HG03432 (cell line): ENCODE data around the gene AP2B1.

Source experiments
- ATAC-seq: cut with Tn5 transposase; IDR thresholded peaks from one replicate; pipeline ENCODE4 v1.9.1; 2021; ENCODE audit warnings: mild to moderate bottlenecking, moderate library complexity; ENCODE audit not compliant: unreplicated experiment

The AP2B1 gene

DNA sequence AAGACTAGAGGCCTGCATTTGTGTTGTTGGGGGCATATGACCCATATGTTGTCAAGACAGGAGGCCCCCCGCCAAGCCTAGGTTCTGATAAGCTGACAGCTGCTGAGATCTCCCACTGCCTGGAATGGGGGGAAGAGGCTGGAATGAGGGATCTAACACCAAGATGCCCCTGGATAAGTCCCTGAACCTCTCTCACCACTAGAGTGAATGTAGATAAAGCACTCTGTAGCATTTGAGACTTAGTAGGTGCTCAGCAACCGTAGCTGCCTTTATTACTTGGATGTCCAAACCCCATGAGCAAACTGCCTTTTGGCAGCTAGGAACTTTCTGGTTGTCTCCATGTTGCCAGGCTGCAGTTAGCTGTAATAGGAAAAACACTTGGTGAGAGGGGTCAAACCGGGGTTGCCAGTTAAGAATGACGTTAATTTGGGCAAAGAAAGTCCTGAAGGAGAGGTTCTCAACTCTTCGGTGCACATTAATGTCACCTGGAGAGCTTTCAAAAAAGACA, 139.9 kb downstream of the AP2B1 start:
- no peak for ATAC-seq

DNA sequence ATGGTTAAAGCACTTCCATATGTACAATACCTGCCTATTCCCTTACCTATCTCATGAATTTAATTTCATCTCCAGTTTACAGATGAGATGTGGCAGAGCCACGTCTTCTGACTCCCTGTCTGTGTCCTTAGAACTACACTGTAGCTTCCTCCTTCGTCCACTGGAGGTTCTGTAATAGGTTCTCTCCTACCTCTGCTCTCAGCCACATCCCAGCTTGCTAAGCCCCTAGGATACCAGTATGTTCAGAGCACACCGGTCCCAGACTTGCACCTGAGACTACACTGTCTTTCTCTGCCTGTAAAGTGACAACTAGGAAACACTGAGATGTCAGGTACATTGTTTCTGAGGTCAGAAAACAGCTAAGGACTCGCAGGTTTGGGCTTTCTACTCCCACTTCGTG, 140.5 kb downstream of the AP2B1 start:
- no peak for ATAC-seq

DNA sequence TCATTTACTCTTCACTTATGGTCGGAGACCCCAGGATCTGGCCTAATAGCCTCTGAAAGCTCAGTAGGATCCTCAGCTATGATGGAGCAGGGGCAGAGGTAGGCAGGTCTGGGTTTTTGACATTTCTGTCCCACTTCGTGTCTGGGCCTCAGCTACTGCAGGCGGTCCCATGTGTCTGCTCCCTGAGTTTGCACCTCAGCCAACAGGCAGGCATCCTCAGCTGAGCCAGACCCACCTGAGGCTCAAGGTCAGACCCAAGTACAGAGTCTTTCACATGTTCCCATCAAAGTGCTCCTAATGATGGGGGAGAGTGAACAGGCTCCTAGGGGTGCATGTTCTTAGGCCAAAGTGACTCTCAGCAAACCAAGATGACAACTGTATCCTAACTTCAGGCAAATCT, 141.4 kb downstream of the AP2B1 start:
- ATAC-seq = no peak

DNA sequence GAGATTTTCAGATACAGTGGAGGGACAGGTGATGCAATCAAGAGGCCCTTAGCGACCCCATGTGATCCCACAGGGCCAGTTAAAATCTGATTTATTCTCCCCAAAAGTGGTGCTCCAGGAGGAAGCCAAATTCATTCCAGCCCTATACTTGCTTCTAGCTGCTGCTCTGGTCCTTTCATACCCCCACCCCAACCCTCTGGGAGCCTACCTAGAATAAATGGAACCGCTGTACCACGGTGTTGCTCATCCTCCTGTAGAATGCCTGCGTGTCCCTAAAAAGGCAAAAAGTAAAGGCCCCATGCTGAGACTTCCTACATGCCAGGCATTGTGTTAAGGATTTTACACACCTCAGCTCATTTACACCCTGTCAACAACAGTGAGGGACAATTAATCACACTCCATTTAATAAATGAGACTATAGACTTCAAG, 142.3 kb downstream of the AP2B1 start:
- no peak for ATAC-seq

DNA sequence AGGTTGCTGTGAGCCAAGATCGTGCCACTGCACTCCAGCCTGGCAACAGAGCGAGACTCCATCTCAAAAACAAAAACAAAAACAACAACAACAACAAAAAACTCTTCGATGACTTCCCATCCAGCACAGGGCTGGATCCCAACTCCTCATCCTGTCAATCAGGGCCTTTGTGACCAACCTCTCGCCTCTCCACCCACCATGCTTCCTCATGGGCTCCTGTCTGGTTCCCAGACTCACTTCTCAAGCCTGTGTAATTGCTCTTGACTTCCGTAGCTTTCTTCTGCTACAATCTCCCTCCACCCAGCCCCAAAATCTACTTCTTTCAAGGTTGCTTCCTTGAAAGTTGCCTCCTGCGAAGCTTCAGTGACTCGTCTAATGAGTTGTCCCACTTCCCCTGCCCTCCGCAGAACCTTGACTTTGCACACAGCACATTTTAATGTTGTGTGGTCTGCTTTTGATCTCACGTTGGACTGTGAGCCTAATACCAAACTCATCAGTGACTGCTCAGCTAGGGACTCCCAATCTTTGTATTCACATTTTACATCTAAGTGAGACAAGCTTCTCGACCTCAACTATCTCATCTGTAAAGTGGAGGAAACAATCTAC, 143.4 kb downstream of the AP2B1 start:
- no peak for ATAC-seq

DNA sequence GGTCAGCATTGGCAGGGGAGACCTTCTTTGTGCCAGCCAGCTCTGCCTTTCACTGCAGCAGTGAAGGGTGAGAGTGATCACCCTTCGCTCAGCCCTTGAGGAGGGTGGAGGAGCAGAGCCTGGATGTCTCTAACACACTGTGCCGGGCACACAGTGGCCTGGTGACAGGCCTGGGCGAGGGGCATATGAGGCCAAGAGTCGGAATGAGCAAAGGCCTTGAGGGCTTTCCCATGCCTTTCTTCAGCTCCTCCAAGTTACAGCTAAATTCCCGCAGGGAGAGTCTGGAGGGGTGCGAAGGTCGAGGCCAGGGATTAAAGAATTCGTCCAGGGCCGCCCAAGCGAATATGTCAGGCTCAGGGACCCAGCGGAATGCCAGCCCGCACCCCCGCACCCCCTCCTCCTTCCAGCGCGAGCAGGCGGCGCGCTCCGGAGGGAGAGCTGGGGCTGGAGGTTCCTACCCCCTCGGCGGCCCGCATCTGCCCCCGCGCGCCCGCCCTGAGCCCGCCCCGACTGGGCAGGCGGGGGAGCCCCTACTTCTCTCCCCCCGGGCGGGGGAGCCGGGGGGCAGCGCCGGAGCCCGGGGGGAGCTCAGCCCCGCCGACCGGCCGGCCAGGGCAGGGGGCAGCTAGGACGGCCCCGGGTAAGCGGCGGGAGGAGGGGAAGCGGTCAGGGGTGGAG, 144.3 kb downstream of the AP2B1 start, which contains the start of gene RASL10B:
Gene RASL10B (plus strand): TSS at position 401 of the 678 bp plus-strand sequence. CDS start 3,546 bp downstream, outside the sequence.
- ATAC-seq = no peak

DNA sequence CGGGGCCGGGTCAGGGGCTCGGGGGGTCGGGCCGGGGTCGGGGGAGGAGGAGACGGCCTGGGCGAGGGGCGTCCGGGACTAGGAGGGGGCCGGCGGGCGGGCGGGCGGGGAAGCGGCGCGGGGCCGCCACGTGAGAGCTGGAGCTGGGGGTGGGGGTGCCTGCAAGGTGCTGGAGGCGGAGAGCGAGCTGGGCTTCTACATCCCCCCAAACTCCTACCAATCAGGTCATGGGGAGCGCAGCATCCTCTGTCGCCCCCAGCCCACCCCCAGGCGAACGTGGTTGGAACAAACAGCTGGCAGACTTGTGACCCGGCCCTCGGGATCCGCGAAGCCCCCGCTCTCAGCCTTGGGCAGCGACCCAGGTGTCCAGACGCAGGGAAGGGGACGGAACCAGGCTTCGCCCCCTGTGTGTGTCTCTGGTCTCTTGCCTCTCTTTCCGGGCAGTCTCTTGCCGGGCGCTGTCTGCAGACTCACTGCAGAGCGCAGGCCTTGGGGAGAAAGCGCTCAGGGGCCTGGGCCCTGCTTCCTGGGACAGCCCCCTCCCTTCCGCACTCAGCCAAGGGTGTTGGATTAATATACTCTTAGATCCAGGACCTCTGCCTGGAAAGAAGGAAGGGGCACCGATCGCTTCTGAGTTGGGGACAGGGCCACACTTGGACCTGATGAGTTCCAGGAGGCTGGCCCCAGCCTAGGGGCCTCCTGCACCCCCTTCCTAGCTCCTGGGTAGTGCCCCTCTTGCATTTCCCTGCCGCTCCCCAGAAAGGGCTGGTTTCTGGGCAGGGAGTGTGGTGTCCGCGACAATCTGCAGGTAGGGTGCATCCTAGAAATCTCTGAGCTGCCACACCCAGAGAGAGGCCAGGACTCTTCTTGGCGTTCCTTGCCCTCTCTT, 145.0 kb downstream of the AP2B1 start:
- ATAC-seq = no peak

DNA sequence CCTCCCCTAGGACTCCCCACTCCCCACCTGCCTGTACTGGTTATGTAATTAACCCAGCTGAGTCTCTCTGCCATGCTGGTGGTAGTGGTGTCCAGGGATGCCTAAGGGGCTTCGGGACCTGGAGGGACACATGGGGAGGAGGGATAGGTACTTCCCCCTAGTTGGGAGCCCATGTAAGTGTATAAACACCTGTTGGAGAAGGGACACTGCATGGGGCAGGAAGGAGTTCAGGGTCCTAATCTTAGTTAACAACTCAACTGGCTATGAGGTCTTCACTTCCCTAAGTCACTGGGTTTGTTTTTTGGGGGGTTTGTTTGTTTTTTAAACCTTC, 145.6 kb downstream of the AP2B1 start:
- ATAC-seq = no peak

DNA sequence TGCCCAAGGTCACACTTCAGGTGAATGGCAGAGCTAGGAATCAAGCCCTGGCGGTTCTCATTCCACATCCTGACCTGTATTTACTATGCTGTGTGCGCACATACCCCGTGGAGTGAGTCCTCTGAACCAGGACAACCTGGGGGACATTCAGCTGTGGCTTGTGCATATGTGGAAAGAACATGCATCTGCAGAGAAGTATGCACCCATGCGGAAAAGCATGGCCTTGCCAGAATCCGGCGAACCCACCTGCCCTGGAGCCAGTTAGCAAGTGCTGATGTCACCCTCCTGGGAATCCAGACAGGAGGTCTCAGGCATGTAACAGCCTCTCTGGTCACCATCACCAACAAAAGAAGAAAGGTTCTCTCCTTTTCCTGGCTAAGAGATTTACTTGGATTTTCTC, 146.2 kb downstream of the AP2B1 start:
- ATAC-seq = no peak

DNA sequence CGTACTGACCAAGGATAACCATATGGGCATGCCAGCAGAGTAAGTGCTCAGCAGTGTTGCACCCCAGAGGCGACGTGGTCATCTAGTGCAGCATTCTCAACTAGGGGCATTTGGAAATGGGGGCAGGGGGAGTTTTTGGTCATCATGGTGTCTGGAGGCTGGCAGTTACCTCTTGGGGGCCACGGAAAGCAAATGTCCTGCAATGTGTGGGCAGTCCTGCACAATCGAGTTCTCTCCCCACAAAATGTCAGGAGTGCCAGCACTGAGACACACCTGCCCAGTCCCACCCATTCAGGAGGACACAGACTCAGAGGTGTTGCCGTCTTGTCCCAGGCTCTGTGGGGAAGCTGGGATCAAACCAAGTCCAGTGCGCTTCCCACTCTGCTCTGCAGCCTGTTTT, 147.3 kb downstream of the AP2B1 start:
- no peak for ATAC-seq

DNA sequence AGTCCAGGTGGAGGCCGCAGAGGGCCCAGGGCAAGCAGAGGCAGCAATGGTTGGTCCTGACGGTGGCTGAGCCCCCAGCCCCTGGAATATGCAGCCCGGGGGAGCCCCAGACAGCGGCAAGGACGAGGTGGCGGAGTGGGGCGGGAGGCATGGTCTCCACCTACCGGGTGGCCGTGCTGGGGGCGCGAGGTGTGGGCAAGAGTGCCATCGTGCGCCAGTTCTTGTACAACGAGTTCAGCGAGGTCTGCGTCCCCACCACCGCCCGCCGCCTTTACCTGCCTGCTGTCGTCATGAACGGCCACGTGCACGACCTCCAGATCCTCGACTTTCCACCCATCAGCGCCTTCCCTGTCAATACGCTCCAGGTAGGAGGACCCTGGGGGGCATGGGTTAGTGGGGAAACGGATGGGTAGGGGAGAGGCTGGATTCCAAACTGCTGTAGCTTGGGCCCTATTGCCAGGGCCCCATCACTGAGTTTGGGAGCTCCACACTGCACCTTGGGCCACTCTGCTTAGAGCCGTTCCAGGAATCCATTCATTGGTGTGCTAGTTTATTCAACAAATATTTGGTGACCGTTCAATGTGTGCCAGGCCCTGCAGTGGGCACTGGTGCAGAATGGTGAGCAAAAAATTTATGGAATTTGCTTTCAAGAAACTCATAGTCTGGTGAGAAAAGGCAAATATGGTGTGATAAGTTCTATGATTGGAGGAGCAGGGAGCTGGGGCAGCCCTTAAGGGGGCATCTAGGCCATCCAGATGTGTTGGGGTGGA, 148.1 kb downstream of the AP2B1 start:
- no peak for ATAC-seq

DNA sequence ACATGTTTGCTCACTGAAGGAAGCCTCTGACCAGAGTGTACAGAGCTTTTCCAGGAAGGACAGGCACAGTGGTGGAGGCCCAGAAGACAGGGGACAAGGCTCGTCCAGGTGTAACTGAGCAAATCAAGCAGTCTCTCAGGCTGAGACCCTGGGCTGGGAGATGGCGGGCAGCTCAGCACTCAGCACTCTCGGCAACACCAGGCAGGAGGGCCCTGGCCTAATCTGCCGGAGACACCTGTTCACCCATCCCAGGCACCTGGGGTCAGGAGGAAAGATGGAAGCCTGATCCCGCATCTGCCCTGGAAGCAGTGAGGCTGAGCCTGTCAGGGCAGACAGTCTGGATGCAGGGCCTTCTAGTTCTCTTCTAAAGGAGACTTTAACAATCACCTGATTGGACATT, 149.1 kb downstream of the AP2B1 start:
- ATAC-seq = no peak

DNA sequence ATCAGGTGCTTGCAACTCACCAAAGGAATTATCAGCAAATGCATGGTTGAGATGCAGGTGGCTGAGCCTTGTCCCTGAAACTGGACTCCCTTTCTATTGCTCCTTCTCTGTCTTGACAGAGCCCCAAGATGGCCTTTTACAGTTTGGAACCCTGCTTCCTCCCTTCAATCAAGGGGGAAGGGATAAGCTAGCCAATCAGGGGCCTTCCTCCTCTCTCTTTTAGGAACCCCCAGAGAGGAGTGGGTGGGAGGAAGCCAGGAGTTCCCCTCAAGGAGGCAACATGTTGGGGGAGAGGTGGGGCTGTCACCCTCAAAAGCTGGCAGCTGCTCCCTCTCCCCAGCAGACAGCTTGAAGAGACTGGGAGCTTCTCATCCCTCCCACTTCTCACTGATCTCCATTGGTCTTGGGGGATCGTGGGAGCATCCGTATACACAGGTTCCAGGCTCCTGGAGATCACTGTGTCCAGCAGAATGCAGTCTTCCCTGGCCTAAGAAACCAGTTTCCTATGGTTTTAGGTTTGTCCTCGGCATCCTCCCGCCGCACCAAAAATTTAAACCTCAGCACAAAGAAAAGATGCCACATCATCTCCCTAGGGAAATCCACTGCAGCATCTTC, 151.5 kb downstream of the AP2B1 start:
- no peak for ATAC-seq

DNA sequence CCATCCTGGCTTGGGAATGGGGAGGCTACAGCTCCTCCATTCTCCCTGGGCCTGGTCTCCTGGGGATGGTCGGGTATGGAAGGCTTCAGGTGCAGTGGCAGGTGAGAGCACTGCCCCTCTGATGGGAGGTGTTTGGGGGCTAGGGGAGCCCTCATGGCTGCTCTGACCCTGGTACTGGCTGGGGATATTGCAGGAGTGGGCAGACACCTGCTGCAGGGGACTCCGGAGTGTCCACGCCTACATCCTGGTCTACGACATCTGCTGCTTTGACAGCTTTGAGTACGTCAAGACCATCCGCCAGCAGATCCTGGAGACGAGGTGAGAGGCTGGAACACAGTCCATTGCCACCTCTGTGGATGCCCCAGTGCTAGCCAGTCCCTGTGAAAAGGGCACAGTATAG, 153.1 kb downstream of the AP2B1 start:
- no peak for ATAC-seq

DNA sequence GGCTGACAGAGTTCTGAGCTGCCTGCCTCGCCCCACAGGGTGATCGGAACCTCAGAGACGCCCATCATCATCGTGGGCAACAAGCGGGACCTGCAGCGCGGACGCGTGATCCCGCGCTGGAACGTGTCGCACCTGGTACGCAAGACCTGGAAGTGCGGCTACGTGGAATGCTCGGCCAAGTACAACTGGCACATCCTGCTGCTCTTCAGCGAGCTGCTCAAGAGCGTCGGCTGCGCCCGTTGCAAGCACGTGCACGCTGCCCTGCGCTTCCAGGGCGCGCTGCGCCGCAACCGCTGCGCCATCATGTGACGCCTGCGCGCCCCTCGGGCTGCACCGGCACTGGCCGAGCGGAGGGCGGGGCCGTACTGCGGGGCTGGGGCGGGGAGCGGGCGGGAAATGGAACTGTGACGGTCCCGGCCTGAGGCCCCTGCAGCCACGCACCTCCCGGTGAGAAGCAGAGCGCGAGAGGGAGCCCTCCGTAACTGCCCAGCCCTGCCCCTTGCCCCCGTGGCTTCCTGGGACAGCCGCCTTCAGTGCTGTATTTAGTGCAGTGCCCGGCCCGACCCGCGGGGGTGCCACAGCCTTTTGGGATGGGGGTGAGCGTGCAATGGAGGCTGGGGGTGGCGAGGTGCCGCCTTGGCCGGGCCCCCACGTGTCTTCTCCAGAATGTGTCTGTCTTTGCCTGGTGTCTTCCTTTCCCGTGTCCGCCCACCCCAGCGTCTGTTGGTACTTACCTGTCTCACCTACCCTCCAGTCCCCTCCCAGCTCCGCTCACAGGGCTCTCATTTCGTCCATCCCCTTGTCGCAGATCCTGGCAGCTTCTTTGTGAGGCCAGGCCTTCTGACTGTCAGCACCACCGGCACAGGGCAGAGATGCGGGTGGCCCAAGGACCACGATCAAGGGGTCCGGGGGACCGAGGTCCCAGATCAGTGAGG, 154.1 kb downstream of the AP2B1 start:
- ATAC-seq = no peak

DNA sequence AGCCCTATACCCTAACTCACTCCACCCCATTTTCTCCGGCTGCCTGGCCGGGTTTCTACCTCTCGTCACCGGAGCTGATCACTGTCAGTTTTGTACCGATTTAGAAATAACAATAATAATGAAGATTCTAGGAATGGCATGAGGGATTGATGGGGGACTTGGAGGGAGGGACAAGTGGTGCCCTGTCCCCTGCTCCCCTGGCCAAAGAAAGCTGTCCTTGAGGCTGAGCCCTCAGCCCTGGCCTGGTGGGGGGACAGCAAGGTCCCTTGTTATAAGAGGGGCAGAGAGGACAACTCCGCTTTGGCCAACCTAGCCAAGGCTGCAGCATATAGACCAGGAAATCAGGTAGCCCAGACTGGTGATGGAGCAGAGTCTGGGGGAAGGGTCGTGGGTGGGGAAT, 155.4 kb downstream of the AP2B1 start:
- no peak for ATAC-seq

DNA sequence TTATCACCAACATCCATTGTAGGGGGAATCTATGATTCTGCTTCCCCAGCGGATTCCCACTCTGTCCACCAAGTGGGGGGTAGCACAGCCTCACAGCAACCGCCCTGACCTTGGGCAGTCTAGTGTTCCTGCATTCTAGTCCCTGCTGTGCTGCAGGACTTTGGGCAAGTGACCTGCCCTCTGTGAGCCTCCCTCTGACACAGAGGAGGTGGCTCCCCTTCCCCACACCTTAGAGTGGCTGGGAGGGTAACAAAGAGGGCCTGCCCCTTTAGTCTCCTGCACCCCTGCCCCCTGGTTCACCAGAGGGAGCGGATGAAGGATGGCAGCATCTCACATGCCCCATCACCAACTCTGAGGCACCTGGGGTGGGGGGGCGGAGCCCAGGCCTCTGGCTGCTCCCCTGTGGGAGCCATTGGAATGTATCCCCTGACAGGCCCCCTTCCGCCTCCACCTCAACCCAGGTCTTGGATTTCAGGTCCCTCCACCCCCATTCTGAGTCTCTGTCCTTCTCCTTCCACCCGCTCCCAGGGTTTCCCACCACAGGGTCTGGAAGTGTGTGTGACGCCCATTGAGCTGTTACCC, 155.9 kb downstream of the AP2B1 start:
- ATAC-seq = no peak

DNA sequence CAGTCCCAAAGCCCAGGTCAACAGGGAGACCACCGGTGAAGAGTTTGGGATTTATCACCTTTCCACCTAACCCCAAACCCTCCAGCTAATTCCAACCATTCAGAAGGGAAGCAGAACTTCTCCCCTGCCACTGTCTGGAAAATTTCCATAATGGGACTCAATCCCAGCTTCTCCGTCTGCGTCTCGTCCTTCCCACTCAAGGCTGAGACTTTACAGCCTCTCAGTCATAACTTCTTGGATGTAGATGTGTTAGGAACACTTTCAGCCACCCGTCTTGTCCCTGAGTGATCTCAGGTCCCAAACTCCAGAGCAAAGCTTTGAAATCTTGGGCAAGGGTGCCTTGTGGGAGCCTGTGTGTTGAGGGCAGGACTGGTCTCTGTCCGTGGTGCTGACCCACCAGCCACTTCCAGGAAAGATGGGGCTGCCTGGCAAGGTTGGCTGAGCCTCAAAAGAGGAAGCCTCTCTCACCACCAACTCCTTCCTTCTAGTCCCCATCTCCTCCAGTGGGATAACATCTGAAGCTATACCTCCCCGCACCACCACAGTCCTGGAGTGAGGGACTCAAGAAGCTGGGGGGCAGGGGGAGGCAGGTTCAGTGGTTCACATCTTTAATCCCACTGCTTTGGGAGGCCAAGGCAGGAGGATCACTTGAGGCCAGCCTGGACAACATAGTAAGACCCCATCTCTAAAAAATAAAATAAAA, 156.7 kb downstream of the AP2B1 start:
- no peak for ATAC-seq
